ENCODE data around the gene ENDOG. TPM values are rescaled to one million over a fixed set of nuclear protein-coding genes. Genes with fewer than 3 reads are reported as not detected.

The ENDOG gene
- total RNA-seq, 1 donor from 2014 or later, result 17.8 TPM

GRCh38 chr9:128835246-128836210 is 17.2 kb downstream of the ENDOG start:
- Mint-ChIP-seq H3K4me1 (ENCODE audit: low read depth, unreplicated experiment) (no peaks in the 10 kb centered on the region), H3K9me3 (ENCODE audit: unreplicated experiment) (no peaks in the 10 kb centered on the region), H3K4me3 (ENCODE audit: unreplicated experiment) (no peak overlapping the region), H3K36me3 (ENCODE audit: low read depth, unreplicated experiment) (peaks cover 18% of the 10 kb centered on the region), H3K27ac (ENCODE audit: unreplicated experiment) (no peak overlapping the region), H3K27me3 (ENCODE audit: low read depth, unreplicated experiment) (no peaks in the 10 kb centered on the region)
- no peak for FAIRE-seq
- Histone ChIP-seq H3K4me3 (ENCODE audit: insufficient read depth, low read depth, low read length) (no peak overlapping the region), H3K9me3 (ENCODE audit: insufficient read depth, low read depth, low read length) (no peaks in the 10 kb centered on the region), H3K4me1 (ENCODE audit: insufficient read depth, low read length) (no peaks in the 10 kb centered on the region), H3K79me2 (ENCODE audit: insufficient read depth, low read length) (no peaks in the 10 kb centered on the region), H4K20me1 (ENCODE audit: insufficient read depth, low read length) (no peaks in the 10 kb centered on the region), H3K4me2 (ENCODE audit: low read length) (no peak overlapping the region), H3K27ac (ENCODE audit: low read depth, low read length) (no peak overlapping the region), H3K9ac (ENCODE audit: low read length) (no peak overlapping the region), H3K27me3 (ENCODE audit: insufficient read depth, low read length) (no peaks in the 10 kb centered on the region), H3K36me3 (ENCODE audit: insufficient read depth, low read length) (no peaks in the 10 kb centered on the region), H2AFZ (ENCODE audit: low read depth, low read length) (no peak overlapping the region)
- DNase-seq (ENCODE audit: low read depth), result no peak
- TF ChIP-seq CTCF (IDR thresholded peaks at IDR 0.05; ENCODE audit: insufficient read depth, low read depth, low read length) (no peak), EZH2 (IDR thresholded peaks at IDR 0.05; ENCODE audit: insufficient read depth, low read length) (no peak)

- no peaks in the 10 kb centered on the region for H3K4me1 Mint-ChIP-seq (ENCODE audit: low read depth, unreplicated experiment)
These were observed 18.3 kb downstream of the ENDOG start for GRCh38 chr9:128836509-128837145.

More at GRCh38 chr9:128836509-128837145, 18.3 kb downstream of the ENDOG start:
- H4K20me1 ChIP-seq (ENCODE audit: insufficient read depth, low read length), result no peaks in the 10 kb centered on the region
- no peaks in the 10 kb centered on the region for H3K27me3 ChIP-seq (ENCODE audit: insufficient read depth, low read length)
- Mint-ChIP-seq H3K36me3 (ENCODE audit: low read depth, unreplicated experiment) (peaks cover 18% of the 10 kb centered on the region), H3K27ac (ENCODE audit: unreplicated experiment) (no peak overlapping the region), H3K4me3 (ENCODE audit: unreplicated experiment) (no peak overlapping the region), H3K9me3 (ENCODE audit: unreplicated experiment) (no peaks in the 10 kb centered on the region), H3K27me3 (ENCODE audit: low read depth, unreplicated experiment) (no peaks in the 10 kb centered on the region)
- no peak overlapping the region for H3K4me3 ChIP-seq (ENCODE audit: insufficient read depth, low read depth, low read length)
- no peaks in the 10 kb centered on the region for H3K79me2 ChIP-seq (ENCODE audit: insufficient read depth, low read length)
- no peaks in the 10 kb centered on the region for H3K36me3 ChIP-seq (ENCODE audit: insufficient read depth, low read length)
- TF ChIP-seq CTCF (IDR thresholded peaks at IDR 0.05; ENCODE audit: insufficient read depth, low read depth, low read length), result no peak
- TF ChIP-seq EZH2 (IDR thresholded peaks at IDR 0.05; ENCODE audit: insufficient read depth, low read length), result no peak
- no peaks in the 10 kb centered on the region for H3K9me3 ChIP-seq (ENCODE audit: insufficient read depth, low read depth, low read length)
- H3K27ac ChIP-seq (ENCODE audit: low read depth, low read length), result no peak overlapping the region
- DNase-seq (ENCODE audit: low read depth), result no peak
- no peak for FAIRE-seq
- H3K4me2 ChIP-seq (ENCODE audit: low read length), result no peak overlapping the region
- no peak overlapping the region for H3K9ac ChIP-seq (ENCODE audit: low read length)
- no peaks in the 10 kb centered on the region for H3K4me1 ChIP-seq (ENCODE audit: insufficient read depth, low read length)
- H2AFZ ChIP-seq (ENCODE audit: low read depth, low read length), result no peak overlapping the region

All from astrocyte (in vitro differentiated cells and primary cell).